ENCODE measurements around the gene TRABD. TPM values are rescaled to one million over a fixed set of nuclear protein-coding genes. Genes with fewer than 3 reads are reported as not detected.

Gene TRABD
- total RNA-seq, 1 donor from 2014 or later: 33.1 TPM

GRCh38 chr22:50198624-50199017 lies 12.9 kb downstream of the TRABD start:
- Mint-ChIP-seq H3K4me3 (ENCODE audit: unreplicated experiment) (no peak overlapping the region), H3K27me3 (ENCODE audit: unreplicated experiment) (peaks cover 7% of the 10 kb centered on the region), H3K9me3 (ENCODE audit: unreplicated experiment) (no peaks in the 10 kb centered on the region), H3K27ac (ENCODE audit: unreplicated experiment) (no peak overlapping the region), H3K36me3 (ENCODE audit: low read depth, unreplicated experiment) (peaks cover 4% of the 10 kb centered on the region), H3K4me1 (ENCODE audit: unreplicated experiment) (peaks cover 6% of the 10 kb centered on the region)
- TF ChIP-seq CTCF (IDR thresholded peaks at IDR 0.05; ENCODE audit: unreplicated experiment): no peak
- no peak for DNase-seq (ENCODE audit: low spot score)

GRCh38 chr22:50199251-50199721 lies 13.6 kb downstream of the TRABD start:
- Mint-ChIP-seq H3K4me1 (ENCODE audit: unreplicated experiment) (peaks cover 6% of the 10 kb centered on the region), H3K36me3 (ENCODE audit: low read depth, unreplicated experiment) (peaks cover 4% of the 10 kb centered on the region), H3K27me3 (ENCODE audit: unreplicated experiment) (peaks cover 7% of the 10 kb centered on the region), H3K4me3 (ENCODE audit: unreplicated experiment) (no peak overlapping the region), H3K9me3 (ENCODE audit: unreplicated experiment) (no peaks in the 10 kb centered on the region), H3K27ac (ENCODE audit: unreplicated experiment) (no peak overlapping the region)
- TF ChIP-seq CTCF (IDR thresholded peaks at IDR 0.05; ENCODE audit: unreplicated experiment): no peak
- no peak for DNase-seq (ENCODE audit: low spot score)

- no peak overlapping the region for H3K27ac Mint-ChIP-seq (ENCODE audit: unreplicated experiment)
These were observed 14.2 kb downstream of the TRABD start for GRCh38 chr22:50199829-50200460.

DNA sequence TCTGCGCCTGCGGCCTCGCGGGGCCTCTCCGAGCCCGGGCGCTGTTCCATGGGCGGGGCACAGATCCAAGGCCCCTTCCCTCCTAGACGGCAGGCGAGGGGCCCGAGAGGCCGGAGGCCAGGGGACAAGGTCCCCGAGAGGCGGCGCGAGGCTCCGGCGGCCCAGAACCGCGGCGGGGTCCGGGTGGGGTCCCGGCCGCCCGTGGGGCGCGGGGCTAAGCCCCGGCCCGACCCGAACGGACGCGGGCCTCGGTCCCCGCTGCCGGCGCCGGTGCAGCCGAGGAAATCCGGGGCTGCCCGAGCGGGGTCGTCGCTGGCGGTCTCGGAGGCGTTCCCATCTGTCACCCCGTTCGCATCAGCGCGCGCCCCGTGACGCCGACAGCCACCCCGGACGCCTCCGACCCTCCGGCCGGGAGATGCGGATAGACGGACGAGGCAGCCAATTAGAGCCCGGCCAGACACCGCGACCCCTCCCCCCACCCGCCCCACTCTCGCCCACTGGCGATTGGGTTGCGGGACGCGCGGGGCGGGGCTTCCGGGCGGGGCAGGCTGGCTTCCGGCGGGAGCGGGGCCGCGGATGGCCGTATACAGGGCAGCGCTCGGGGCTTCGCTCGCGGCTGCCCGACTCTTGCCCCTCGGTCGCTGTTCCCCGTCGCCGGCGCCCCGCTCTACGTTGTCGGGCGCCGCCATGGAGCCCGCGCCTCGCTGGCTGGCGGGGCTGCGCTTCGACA lies 14.9 kb downstream of the TRABD start, which contains the start of gene SELENOO:
Gene SELENOO, plus strand, starts transcription at position 551 of the 730 bp plus-strand sequence. Its CDS starts 26 bp downstream, at position 577.
- H3K9me3 Mint-ChIP-seq (ENCODE audit: unreplicated experiment): no peaks in the 10 kb centered on the region
- H3K4me3 Mint-ChIP-seq (ENCODE audit: unreplicated experiment): peak within 1 kb of the TSS; percentile 92
- peak; percentile 92 for DNase-seq (ENCODE audit: low spot score)
- peaks cover 7% of the 10 kb centered on the region for H3K27me3 Mint-ChIP-seq (ENCODE audit: unreplicated experiment)
- peaks cover 6% of the 10 kb centered on the region for H3K4me1 Mint-ChIP-seq (ENCODE audit: unreplicated experiment)
- H3K36me3 Mint-ChIP-seq (ENCODE audit: low read depth, unreplicated experiment): peaks cover 10% of the 10 kb centered on the region
- peak within 1 kb of the TSS; percentile 24 for H3K27ac Mint-ChIP-seq (ENCODE audit: unreplicated experiment)
- no peak for TF ChIP-seq CTCF (IDR thresholded peaks at IDR 0.05; ENCODE audit: unreplicated experiment)

More at GRCh38 chr22:50199829-50200460, 14.2 kb downstream of the TRABD start:
- DNase-seq (ENCODE audit: low spot score): no peak
- Mint-ChIP-seq H3K9me3 (ENCODE audit: unreplicated experiment) (no peaks in the 10 kb centered on the region), H3K27me3 (ENCODE audit: unreplicated experiment) (peaks cover 7% of the 10 kb centered on the region), H3K4me1 (ENCODE audit: unreplicated experiment) (peaks cover 6% of the 10 kb centered on the region), H3K4me3 (ENCODE audit: unreplicated experiment) (peak overlapping the region; percentile 69), H3K36me3 (ENCODE audit: low read depth, unreplicated experiment) (peaks cover 6% of the 10 kb centered on the region)
- no peak for TF ChIP-seq CTCF (IDR thresholded peaks at IDR 0.05; ENCODE audit: unreplicated experiment)

All from endothelial cell (in vitro differentiated cells).